Germinal center (tissue), 1 donor: ENCODE data around the gene TMEM184A.
A peak's percentile ranks its signal among the peaks of the same experiment; 100 is the strongest.
"Not testable (repeated sequence)": the region's sequence is repeated elsewhere in the genome, so short reads cannot be mapped to it uniquely, and the experiment has no call there.

Experiments
- DNase-seq: peaks from one replicate; pipeline ENCODE4 v3.0.0; 2012; ENCODE audit warnings: mixed read lengths, low spot score

Gene TMEM184A

GRCh38 chr7:1590476-1590875, 34.5 kb upstream of the TMEM184A start:
- no peak for DNase-seq

- DNase-seq, result no peak
Measured at GRCh38 chr7:1588978-1589377, 33.0 kb upstream of the TMEM184A start.

GRCh38 chr7:1587738-1588137, 31.7 kb upstream of the TMEM184A start:
- DNase-seq, result no peak

GRCh38 chr7:1586827-1587705, 31.1 kb upstream of the TMEM184A start:
- DNase-seq, result no peak

- DNase-seq, result no peak
Measured at GRCh38 chr7:1586126-1586826, 30.3 kb upstream of the TMEM184A start.

GRCh38 chr7:1585142-1585981, 29.4 kb upstream of the TMEM184A start:
- no peak for DNase-seq

- no peak for DNase-seq
Measured at GRCh38 chr7:1584700-1585099, 28.7 kb upstream of the TMEM184A start.

GRCh38 chr7:1583241-1583930, 27.4 kb upstream of the TMEM184A start:
- DNase-seq, result not testable (repeated sequence)

- no peak for DNase-seq
Measured at GRCh38 chr7:1580422-1581030, 24.5 kb upstream of the TMEM184A start.

GRCh38 chr7:1579481-1580421, 23.7 kb upstream of the TMEM184A start:
- DNase-seq, result peak; percentile 74

- DNase-seq, result no peak
Measured at GRCh38 chr7:1578513-1578912, 22.5 kb upstream of the TMEM184A start.

GRCh38 chr7:1576521-1577253, 20.7 kb upstream of the TMEM184A start:
- DNase-seq, result no peak

GRCh38 chr7:1575809-1576208, 19.8 kb upstream of the TMEM184A start:
- DNase-seq, result no peak

- no peak for DNase-seq
Measured at GRCh38 chr7:1572111-1572822, 16.3 kb upstream of the TMEM184A start.

GRCh38 chr7:1569833-1570632, 14.0 kb upstream of the TMEM184A start, which contains the start of gene PSMG3:
TSS of gene PSMG3 (minus strand) at chr7:1570032. CDS start at chr7:1569339, 693 bp downstream.
- peak; percentile 92 for DNase-seq

GRCh38 chr7:1569440-1569832, 13.4 kb upstream of the TMEM184A start:
- DNase-seq, result no peak

GRCh38 chr7:1569016-1569415, 13.0 kb upstream of the TMEM184A start:
- no peak for DNase-seq
